Osteocyte (in vitro differentiated cells): ENCODE results near the gene ZCCHC9. TPM values are rescaled to one million over a fixed set of nuclear protein-coding genes. Genes with fewer than 3 reads are reported as not detected.
A peak's percentile ranks its signal among the peaks of the same experiment; 100 is the strongest.

Source experiments
- DNase-seq: peaks from one replicate; pipeline ENCODE4 v3.0.0; 2021; ENCODE audit warnings: mixed read lengths; ENCODE audit not compliant: unreplicated experiment; ENCODE audit errors: extremely low spot score
- H3K27ac Mint-ChIP-seq: one replicate; pipeline ENCODE4 v1.8.0; 2021; ENCODE audit warnings: mild to moderate bottlenecking, mixed read lengths; ENCODE audit not compliant: unreplicated experiment
- H3K27me3 Mint-ChIP-seq: one replicate; pipeline ENCODE4 v1.8.0; 2021; ENCODE audit warnings: mixed read lengths; ENCODE audit not compliant: unreplicated experiment
- H3K36me3 Mint-ChIP-seq: one replicate; pipeline ENCODE4 v1.8.0; 2021; ENCODE audit warnings: mixed read lengths; ENCODE audit not compliant: unreplicated experiment
- H3K4me1 Mint-ChIP-seq: one replicate; pipeline ENCODE4 v1.8.0; 2021; ENCODE audit warnings: mixed read lengths; ENCODE audit not compliant: unreplicated experiment
- H3K4me3 Mint-ChIP-seq: one replicate; pipeline ENCODE4 v1.8.0; 2021; ENCODE audit warnings: mild to moderate bottlenecking, moderate library complexity, mixed read lengths; ENCODE audit not compliant: unreplicated experiment
- H3K9me3 Mint-ChIP-seq: one replicate; pipeline ENCODE4 v1.8.0; 2021; ENCODE audit warnings: mixed read lengths; ENCODE audit not compliant: unreplicated experiment
- CTCF ChIP-seq: fragments of 200-600 bp; sonication (generic); IDR thresholded peaks from 2 replicates; pipeline ENCODE4 v1.5.0; 2021; ENCODE audit warnings: antibody characterized with exemption, mild to moderate bottlenecking, moderate library complexity
- total RNA-seq: library from RNA; stranded (reverse); gene quantifications from 2 replicates; pipeline ENCODE4 v1.2.1, GENCODE V29; 2021

ZCCHC9 gene
- total RNA-seq, 1 donor from 2014 or later, result 17.3 TPM

DNA sequence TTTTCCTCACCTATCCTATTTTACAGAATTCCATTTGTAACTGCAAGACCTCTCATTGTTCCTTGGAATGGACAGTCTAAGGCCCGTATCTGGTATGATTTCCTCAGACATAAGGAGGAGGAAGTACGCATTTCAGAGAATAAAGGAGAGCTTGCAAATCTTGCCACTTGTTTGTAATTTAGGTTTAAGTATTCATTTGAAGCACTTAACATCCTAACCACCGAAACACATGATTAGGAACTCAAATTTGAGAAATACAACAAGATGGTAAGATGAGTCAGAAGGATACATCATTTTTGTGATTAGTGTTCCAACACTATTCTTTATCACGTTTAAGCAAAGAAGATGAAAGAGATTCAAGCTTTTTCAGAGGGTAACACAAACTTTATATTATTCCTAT is 3.9 kb upstream of the ZCCHC9 start:
- Mint-ChIP-seq H3K4me1 (peaks cover 17% of the 10 kb centered on the region), H3K36me3 (peaks cover 8% of the 10 kb centered on the region), H3K4me3 (no peak overlapping the region), H3K27me3 (no peaks in the 10 kb centered on the region), H3K27ac (no peak overlapping the region), H3K9me3 (peaks cover 13% of the 10 kb centered on the region)
- DNase-seq, result no peak
- no peak for TF ChIP-seq CTCF

- Mint-ChIP-seq H3K4me3 (peak overlapping the region; percentile 96), H3K27ac (peak overlapping the region; percentile 99), H3K4me1 (peaks cover 23% of the 10 kb centered on the region), H3K27me3 (no peaks in the 10 kb centered on the region), H3K9me3 (no peaks in the 10 kb centered on the region), H3K36me3 (peaks cover 9% of the 10 kb centered on the region)
- DNase-seq, result no peak
- no peak for TF ChIP-seq CTCF
These were observed 491 bp upstream of the ZCCHC9 start for GRCh38 chr5:81300921-81301270.

DNA sequence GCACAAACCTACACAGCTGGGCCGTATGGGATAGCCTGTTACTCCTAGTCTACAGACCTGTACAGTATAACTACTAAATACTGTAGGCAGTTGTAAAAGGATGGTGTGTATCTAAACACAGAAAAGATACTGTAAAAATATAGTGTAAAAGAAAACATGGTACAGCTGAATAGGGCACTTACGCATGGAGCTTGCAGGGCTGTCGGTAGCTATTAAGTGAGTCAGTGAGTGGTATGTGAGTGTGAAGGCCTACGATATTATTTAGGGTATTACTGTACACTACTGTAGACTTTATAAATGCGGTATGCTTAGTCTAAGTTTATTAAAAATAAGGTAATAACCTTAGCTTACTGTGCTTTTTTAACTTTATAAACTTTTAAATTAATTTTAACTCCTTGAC is 1.2 kb downstream of the ZCCHC9 start:
- peaks cover 9% of the 10 kb centered on the region for H3K36me3 Mint-ChIP-seq
- no peaks in the 10 kb centered on the region for H3K9me3 Mint-ChIP-seq
- H3K27ac Mint-ChIP-seq, result no peak overlapping the region
- peak overlapping the region; percentile 96 for H3K4me3 Mint-ChIP-seq
- H3K27me3 Mint-ChIP-seq, result no peaks in the 10 kb centered on the region
- peaks cover 26% of the 10 kb centered on the region for H3K4me1 Mint-ChIP-seq
- no peak for TF ChIP-seq CTCF
- DNase-seq, result no peak

GRCh38 chr5:81303563-81303962 is 2.2 kb downstream of the ZCCHC9 start:
- no peak for DNase-seq
- TF ChIP-seq CTCF, result no peak
- no peaks in the 10 kb centered on the region for H3K9me3 Mint-ChIP-seq
- no peak overlapping the region for H3K27ac Mint-ChIP-seq
- H3K36me3 Mint-ChIP-seq, result peaks cover 10% of the 10 kb centered on the region
- peaks cover 26% of the 10 kb centered on the region for H3K4me1 Mint-ChIP-seq
- H3K27me3 Mint-ChIP-seq, result no peaks in the 10 kb centered on the region
- peak overlapping the region; percentile 16 for H3K4me3 Mint-ChIP-seq

DNA sequence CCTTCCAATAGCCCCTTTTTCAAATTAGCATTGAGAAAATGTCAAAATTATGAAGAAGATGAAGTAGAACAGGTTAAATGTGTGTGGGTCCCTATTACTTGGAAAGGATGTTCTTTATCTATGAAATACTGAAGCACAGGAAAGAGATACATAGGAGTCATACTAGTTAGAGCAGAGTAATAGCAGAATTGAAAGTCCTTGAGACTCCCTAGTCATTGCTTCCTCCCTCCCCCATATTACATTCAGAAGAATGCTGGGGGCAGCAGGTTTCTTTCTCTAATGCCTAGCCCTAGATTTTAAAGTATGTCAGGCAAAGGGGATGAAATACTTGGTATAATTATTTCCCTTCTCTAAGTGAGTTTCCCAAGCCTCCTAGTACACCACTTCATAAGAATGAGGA is 4.4 kb downstream of the ZCCHC9 start:
- Mint-ChIP-seq H3K4me3 (no peak overlapping the region), H3K27ac (no peak overlapping the region), H3K27me3 (no peaks in the 10 kb centered on the region), H3K36me3 (peaks cover 20% of the 10 kb centered on the region), H3K9me3 (no peaks in the 10 kb centered on the region), H3K4me1 (peaks cover 14% of the 10 kb centered on the region)
- no peak for DNase-seq
- TF ChIP-seq CTCF, result no peak
